HG03521 (cell line): ENCODE measurements around the gene ACAD8.

Experiments used
- ATAC-seq: cut with Tn5 transposase; IDR thresholded peaks from one replicate; pipeline ENCODE4 v1.9.1; 2021; ENCODE audit warnings: mild to moderate bottlenecking, moderate library complexity; ENCODE audit not compliant: unreplicated experiment

ACAD8 gene

GRCh38 chr11:134288486-134288885 lies 35.1 kb downstream of the ACAD8 start:
- no peak for ATAC-seq

- no peak for ATAC-seq
Measured at GRCh38 chr11:134289167-134289566, 35.8 kb downstream of the ACAD8 start.

- no peak for ATAC-seq
Measured at GRCh38 chr11:134289789-134290188, 36.4 kb downstream of the ACAD8 start.

- ATAC-seq, result no peak
Measured at GRCh38 chr11:134290646-134291045, 37.3 kb downstream of the ACAD8 start.

GRCh38 chr11:134291196-134291595 lies 37.8 kb downstream of the ACAD8 start:
- ATAC-seq, result no peak

GRCh38 chr11:134292661-134293060 lies 39.3 kb downstream of the ACAD8 start:
- ATAC-seq, result no peak

- no peak for ATAC-seq
Measured at GRCh38 chr11:134293119-134294113, 40.0 kb downstream of the ACAD8 start.

- ATAC-seq, result no peak
Measured at GRCh38 chr11:134294664-134295063, 41.3 kb downstream of the ACAD8 start.

GRCh38 chr11:134312223-134312622 lies 58.9 kb downstream of the ACAD8 start:
- ATAC-seq, result no peak

GRCh38 chr11:134312807-134313206 lies 59.4 kb downstream of the ACAD8 start:
- no peak for ATAC-seq

- ATAC-seq, result no peak
Measured at GRCh38 chr11:134313379-134313778, 60.0 kb downstream of the ACAD8 start.

GRCh38 chr11:134313821-134314607 lies 60.6 kb downstream of the ACAD8 start:
- ATAC-seq, result no peak
